Left ventricle myocardium inferior (tissue), 1 donor: ENCODE results near the gene HES6. TPM values are rescaled to one million over a fixed set of nuclear protein-coding genes. Genes with fewer than 3 reads are reported as not detected.

Experiments
- DNase-seq: peaks from one replicate; pipeline ENCODE4 v3.0.0-alpha.2; 2020
- H3K27ac ChIP-seq: fragments of 200-600 bp; replicated peaks from 2 replicates; pipeline ENCODE4 v1.8.0; 2021
- H3K27me3 ChIP-seq: fragments of 200-600 bp; 2 replicates; pipeline ENCODE4 v1.8.0; 2021; ENCODE audit warnings: low read depth
- H3K36me3 ChIP-seq: fragments of 200-600 bp; 2 replicates; pipeline ENCODE4 v1.8.0; 2021
- H3K4me1 ChIP-seq: fragments of 200-600 bp; 2 replicates; pipeline ENCODE4 v1.8.0; 2021
- H3K4me3 ChIP-seq: fragments of 200-600 bp; 2 replicates; pipeline ENCODE4 v1.8.0; 2021; ENCODE audit warnings: mild to moderate bottlenecking, moderate library complexity
- H3K9me3 ChIP-seq: fragments of 200-600 bp; replicated peaks from 2 replicates; pipeline ENCODE4 v1.8.0; 2021
- CTCF ChIP-seq: fragments of 200-600 bp; IDR thresholded peaks from 2 replicates; pipeline ENCODE4 v1.8.0; 2021; ENCODE audit warnings: antibody characterized with exemption, mild to moderate bottlenecking, borderline replicate concordance
- intact Hi-C: fragments of 100-400 bp; cut with micrococcal nuclease; formaldehyde crosslinking; loops from one replicate; pipeline ENCODE4 v1.11.0; 2022
- total RNA-seq: library from RNA; stranded (reverse); fragmentation: NEBNext Ultra II Directional; extraction: Animal tissue kit (Norgen Biotek cat#: 25700); gene quantifications from one replicate; pipeline ENCODE4 v1.2.1, GENCODE V29; 2021
- donor health status: DM: no; HTN: yes; CAD: no; lungs with severe emphysema.

HES6 gene
- total RNA-seq, 1 donor from 2014 or later, result 2.7 TPM

DNA sequence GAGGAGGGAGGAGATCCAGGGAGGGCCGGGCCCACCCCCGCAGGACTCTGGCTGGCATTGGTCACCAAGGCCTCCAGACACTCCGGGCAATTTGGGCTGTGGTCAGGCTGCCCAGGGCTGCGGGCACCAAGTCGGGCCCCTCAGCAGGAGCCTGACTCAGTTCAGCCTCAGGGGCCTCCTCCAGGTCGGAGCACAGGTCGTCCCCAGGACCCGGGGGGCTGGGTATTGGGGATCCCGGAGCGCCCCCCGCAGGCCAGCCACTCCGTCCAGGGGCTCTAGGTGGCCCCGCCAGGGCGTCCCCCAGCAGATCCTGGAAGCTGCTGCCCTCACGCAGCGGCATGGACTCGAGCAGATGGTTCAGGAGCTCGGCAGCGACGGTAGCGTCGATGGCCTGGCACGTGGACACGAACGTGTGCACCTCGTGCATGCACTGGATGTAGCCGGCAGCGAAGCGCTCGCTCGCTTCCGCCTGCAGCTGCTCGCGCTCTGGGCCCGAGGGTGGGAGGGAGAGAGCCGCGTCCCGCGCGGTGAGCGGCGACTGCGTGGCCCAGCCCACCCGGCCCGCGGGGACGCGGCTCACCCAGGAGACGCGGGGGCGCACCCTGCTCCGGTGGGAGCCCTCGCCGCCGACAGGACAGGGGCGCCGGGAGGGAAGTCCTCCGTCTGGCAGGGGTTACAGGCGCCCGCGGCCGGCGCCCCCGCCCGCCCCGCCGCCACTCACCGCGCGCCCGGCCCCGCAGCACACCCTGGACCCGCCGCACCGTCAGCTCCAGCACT, 884 bp downstream of the HES6 start:
- Histone ChIP-seq H3K4me1 (peaks cover 44% of the 10 kb centered on the region), H3K27ac (no peak overlapping the region), H3K9me3 (no peaks in the 10 kb centered on the region), H3K36me3 (no peaks in the 10 kb centered on the region), H3K27me3 (peaks cover 29% of the 10 kb centered on the region), H3K4me3 (peak overlapping the region; percentile 77)
- TF ChIP-seq CTCF, result no peak
- DNase-seq, result no peak
- intact Hi-C loops, result no loop called here

DNA sequence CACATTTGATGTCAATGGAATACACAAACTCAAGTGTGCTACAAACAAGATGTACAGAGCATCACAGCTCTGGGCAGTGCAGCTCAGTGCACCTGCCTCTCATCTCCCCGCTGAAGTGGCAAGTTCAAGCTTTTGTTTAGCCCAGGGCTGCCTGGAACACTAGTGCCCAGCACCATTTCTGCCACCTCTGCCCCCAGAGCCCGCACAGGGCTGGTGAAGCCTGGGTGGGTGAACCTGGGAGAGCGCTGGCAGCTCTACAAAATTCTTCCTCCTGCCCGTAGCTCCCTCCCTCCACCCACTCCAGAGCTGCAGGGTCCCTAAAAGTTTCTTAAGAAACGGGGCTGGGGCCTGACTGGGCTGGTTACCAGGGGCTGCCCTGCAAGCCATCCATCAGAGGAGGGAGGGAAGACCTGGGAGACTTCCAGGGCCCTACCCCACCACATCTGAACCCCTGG, 1.5 kb downstream of the HES6 start:
- no peaks in the 10 kb centered on the region for H3K36me3 ChIP-seq
- no peaks in the 10 kb centered on the region for H3K9me3 ChIP-seq
- no peak overlapping the region for H3K4me3 ChIP-seq
- peaks cover 42% of the 10 kb centered on the region for H3K4me1 ChIP-seq
- peaks cover 29% of the 10 kb centered on the region for H3K27me3 ChIP-seq
- DNase-seq, result no peak
- no peak for TF ChIP-seq CTCF
- intact Hi-C loops, result no loop called here
- H3K27ac ChIP-seq, result no peak overlapping the region

DNA sequence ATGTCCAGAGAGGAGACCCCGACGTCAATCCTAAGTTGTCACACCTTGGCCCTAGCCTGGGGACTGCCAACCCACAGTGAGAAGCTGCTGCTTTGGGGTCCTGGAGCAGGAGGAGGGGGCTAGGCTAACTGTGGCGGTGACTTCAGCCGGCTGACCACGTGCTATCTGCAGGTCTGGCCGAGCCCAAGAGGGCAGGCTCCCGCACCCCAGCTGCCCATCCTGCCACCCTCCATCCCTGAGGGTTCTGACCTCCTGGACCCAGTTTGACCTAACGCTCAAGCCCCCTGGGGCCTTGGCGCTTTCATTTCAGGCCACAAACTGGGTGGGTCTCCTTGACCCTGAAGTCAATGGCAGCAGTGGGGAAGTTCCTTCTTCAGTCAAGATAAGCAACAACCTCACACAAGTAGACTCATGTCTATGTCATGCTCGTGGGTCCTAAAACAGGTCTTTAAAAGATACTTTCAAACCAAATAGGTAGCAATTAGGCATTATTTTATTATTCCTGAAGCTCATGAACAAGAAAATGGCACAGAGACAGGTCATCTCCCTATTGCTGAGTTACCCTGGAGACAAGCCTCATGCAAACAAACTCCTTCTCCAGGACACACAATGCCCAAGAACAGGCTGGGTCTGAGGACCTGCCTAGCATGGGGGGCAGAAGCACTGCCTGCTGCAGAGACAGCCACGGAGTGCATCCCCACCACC, 2.3 kb downstream of the HES6 start:
- no peak for TF ChIP-seq CTCF
- Histone ChIP-seq H3K4me1 (peaks cover 35% of the 10 kb centered on the region), H3K9me3 (no peaks in the 10 kb centered on the region), H3K27ac (no peak overlapping the region), H3K4me3 (no peak overlapping the region), H3K27me3 (peaks cover 29% of the 10 kb centered on the region), H3K36me3 (no peaks in the 10 kb centered on the region)
- DNase-seq, result no peak
- intact Hi-C loops, result no loop called here

DNA sequence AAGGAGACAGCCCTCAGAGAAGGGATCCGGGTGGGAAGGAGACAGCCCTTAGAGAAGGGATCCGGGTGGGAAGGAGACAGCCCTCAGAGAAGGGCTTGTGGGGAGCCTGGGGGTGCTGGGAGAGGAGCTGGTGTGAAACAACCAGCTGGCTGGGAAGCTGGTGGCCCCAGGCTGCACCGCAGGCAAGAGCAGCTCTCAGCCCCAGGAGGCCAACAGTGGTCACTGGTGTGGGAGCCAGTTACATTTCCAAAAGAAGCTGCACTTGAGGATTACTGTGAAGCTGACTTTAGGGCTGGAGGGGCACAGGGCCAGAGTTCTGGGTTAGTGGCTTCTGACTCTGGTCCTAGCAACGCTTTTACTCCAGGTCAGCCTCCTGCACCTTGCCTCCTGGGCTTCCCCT, 3.3 kb downstream of the HES6 start:
- TF ChIP-seq CTCF, result no peak
- no peak overlapping the region for H3K27ac ChIP-seq
- peaks cover 31% of the 10 kb centered on the region for H3K4me1 ChIP-seq
- H3K9me3 ChIP-seq, result no peaks in the 10 kb centered on the region
- H3K4me3 ChIP-seq, result no peak overlapping the region
- intact Hi-C loops, result no loop called here
- peaks cover 29% of the 10 kb centered on the region for H3K27me3 ChIP-seq
- no peaks in the 10 kb centered on the region for H3K36me3 ChIP-seq
- no peak for DNase-seq

GRCh38 chr2:238235856-238236255, 4.0 kb downstream of the HES6 start:
- no peaks in the 10 kb centered on the region for H3K9me3 ChIP-seq
- DNase-seq, result no peak
- peaks cover 31% of the 10 kb centered on the region for H3K4me1 ChIP-seq
- TF ChIP-seq CTCF, result no peak
- H3K27ac ChIP-seq, result no peak overlapping the region
- no peaks in the 10 kb centered on the region for H3K36me3 ChIP-seq
- intact Hi-C loops, result no loop called here
- H3K4me3 ChIP-seq, result no peak overlapping the region
- H3K27me3 ChIP-seq, result peaks cover 29% of the 10 kb centered on the region
